WTC11 (cell line): ENCODE results near the gene EBP. TPM values are rescaled to one million over a fixed set of nuclear protein-coding genes. Genes with fewer than 3 reads are reported as not detected.

Source experiments
- ATAC-seq: fragments of 200-7000 bp; cut with Tn5 transposase; 2 replicates; pipeline ENCODE4 v1.10.0; 2021; ENCODE audit warnings: mild to moderate bottlenecking, moderate library complexity
- CTCF ChIA-PET: fragments of 300-600 bp; sonication (Branson Sonifier 250); formaldehyde crosslinking; loops from one replicate; lab custom pipeline; 2021; ENCODE audit warnings: antibody characterized with exemption; lab: Charles Lee
- POLR2A ChIA-PET: fragments of 350-600 bp; sonication (Branson Sonifier 250); formaldehyde crosslinking; loops from one replicate; lab custom pipeline; 2021; ENCODE audit warnings: antibody characterized with exemption; lab: Charles Lee
- DNase-seq: peaks from one replicate; pipeline ENCODE4 v3.0.0; 2021; ENCODE audit warnings: low spot score
- H3K27ac Mint-ChIP-seq: 2 replicates; pipeline ENCODE4 v1.8.0; 2021; ENCODE audit warnings: mixed read lengths
- H3K27me3 Mint-ChIP-seq: 2 replicates; pipeline ENCODE4 v1.8.0; 2021; ENCODE audit warnings: low read depth, mild to moderate bottlenecking, moderate library complexity, mixed read lengths
- H3K36me3 Mint-ChIP-seq: 2 replicates; pipeline ENCODE4 v1.8.0; 2021; ENCODE audit warnings: mixed read lengths
- H3K4me1 Mint-ChIP-seq: 2 replicates; pipeline ENCODE4 v1.8.0; 2022; ENCODE audit warnings: mixed read lengths
- H3K4me3 Mint-ChIP-seq: 2 replicates; pipeline ENCODE4 v1.8.0; 2021; ENCODE audit warnings: mild to moderate bottlenecking, moderate library complexity, mixed read lengths
- H3K9me3 Mint-ChIP-seq: 2 replicates; pipeline ENCODE4 v1.8.0; 2021; ENCODE audit warnings: mixed read lengths
- CREB1 ChIP-seq: sonication (generic); formaldehyde crosslinking; IDR thresholded peaks from 2 replicates; pipeline ENCODE4 v1.8.0; 2023; ENCODE audit warnings: mild to moderate bottlenecking, missing genetic modification reagents
- ETV6 ChIP-seq: sonication (generic); formaldehyde crosslinking; IDR thresholded peaks from 2 replicates; pipeline ENCODE4 v1.8.1; 2022; ENCODE audit warnings: mild to moderate bottlenecking, missing genetic modification reagents
- GTF2I ChIP-seq: fragments of 250-450 bp; sonication (Bioruptor Pico); conservative IDR thresholded peaks from 2 replicates; pipeline ENCODE4 v1.4.0; 2021; ENCODE audit warnings: mild to moderate bottlenecking
- NR1H2 ChIP-seq: sonication (generic); formaldehyde crosslinking; IDR thresholded peaks from 2 replicates; pipeline ENCODE4 v1.9.0; 2021; ENCODE audit warnings: mild to moderate bottlenecking, moderate library complexity, missing genetic modification reagents
- OVOL2 ChIP-seq: fragments of 250-450 bp; sonication (Bioruptor Pico); IDR thresholded peaks from 2 replicates; pipeline ENCODE4 v1.9.0; 2021; ENCODE audit warnings: mild to moderate bottlenecking, borderline replicate concordance
- SOX15 ChIP-seq: fragments of 250-450 bp; sonication (Bioruptor Pico); IDR thresholded peaks from 2 replicates; pipeline ENCODE4 v1.9.0; 2021; ENCODE audit warnings: mild to moderate bottlenecking
- SP1 ChIP-seq: sonication (generic); formaldehyde crosslinking; conservative IDR thresholded peaks from 2 replicates; pipeline ENCODE4 v1.8.1; 2022; ENCODE audit warnings: missing genetic modification reagents
- TEAD1 ChIP-seq: sonication (generic); formaldehyde crosslinking; IDR thresholded peaks from 2 replicates; pipeline ENCODE4 v1.8.0; 2022; ENCODE audit warnings: mild to moderate bottlenecking, missing genetic modification reagents
- TEAD4 ChIP-seq: sonication (generic); formaldehyde crosslinking; IDR thresholded peaks from 2 replicates; pipeline ENCODE4 v1.8.0; 2022; ENCODE audit warnings: mild to moderate bottlenecking, missing genetic modification reagents
- ZNF416 ChIP-seq: fragments of 250-450 bp; sonication (Bioruptor Pico); IDR thresholded peaks from 2 replicates; pipeline ENCODE4 v1.9.0; 2021; ENCODE audit warnings: mild to moderate bottlenecking, inconsistent platforms
- total RNA-seq: library from RNA; stranded (reverse); gene quantifications from 3 replicates; pipeline ENCODE4 v1.2.3, GENCODE V29; 2021
- TF ChIP-seq, protein P1 (sequence below): sonication (generic); formaldehyde crosslinking; IDR thresholded peaks from 2 replicates; pipeline ENCODE4 v1.8.1; 2022; ENCODE audit warnings: mild to moderate bottlenecking, missing genetic modification reagents, moderate library complexity, borderline replicate concordance
- TF ChIP-seq, protein P2 (sequence below): sonication (generic); formaldehyde crosslinking; IDR thresholded peaks from 2 replicates; pipeline ENCODE4 v1.8.1; 2023; ENCODE audit warnings: mild to moderate bottlenecking, missing genetic modification reagents
- TF ChIP-seq, protein P3 (sequence below): fragments of 250-450 bp; sonication (Bioruptor Pico); IDR thresholded peaks from 2 replicates; pipeline ENCODE4 v1.9.0; 2021; ENCODE audit warnings: mild to moderate bottlenecking
- TF ChIP-seq, protein P4 (sequence below): sonication (generic); formaldehyde crosslinking; IDR thresholded peaks from 2 replicates; pipeline ENCODE4 v1.8.1; 2023; ENCODE audit warnings: mild to moderate bottlenecking, missing genetic modification reagents, moderate library complexity
- TF ChIP-seq, protein P5 (sequence below): fragments of 250-450 bp; sonication (Bioruptor Pico); IDR thresholded peaks from 2 replicates; pipeline ENCODE4 v1.9.0; 2021; ENCODE audit warnings: mild to moderate bottlenecking, borderline replicate concordance
- TF ChIP-seq, protein P6 (sequence below): sonication (generic); formaldehyde crosslinking; IDR thresholded peaks from 2 replicates; pipeline ENCODE4 v1.8.0; 2023; ENCODE audit warnings: mild to moderate bottlenecking, missing genetic modification reagents
- TF ChIP-seq, protein P7 (sequence below): fragments of 200-600 bp; IDR thresholded peaks from 2 replicates; pipeline ENCODE4 v1.8.0; 2022; ENCODE audit warnings: antibody characterized with exemption
- TF ChIP-seq, protein P8 (sequence below): sonication (generic); formaldehyde crosslinking; IDR thresholded peaks from 2 replicates; pipeline ENCODE4 v1.8.0; 2022; ENCODE audit warnings: mild to moderate bottlenecking, missing genetic modification reagents

EBP gene
- total RNA-seq, 1 experiment from 2014 or later: 129 TPM

DNA sequence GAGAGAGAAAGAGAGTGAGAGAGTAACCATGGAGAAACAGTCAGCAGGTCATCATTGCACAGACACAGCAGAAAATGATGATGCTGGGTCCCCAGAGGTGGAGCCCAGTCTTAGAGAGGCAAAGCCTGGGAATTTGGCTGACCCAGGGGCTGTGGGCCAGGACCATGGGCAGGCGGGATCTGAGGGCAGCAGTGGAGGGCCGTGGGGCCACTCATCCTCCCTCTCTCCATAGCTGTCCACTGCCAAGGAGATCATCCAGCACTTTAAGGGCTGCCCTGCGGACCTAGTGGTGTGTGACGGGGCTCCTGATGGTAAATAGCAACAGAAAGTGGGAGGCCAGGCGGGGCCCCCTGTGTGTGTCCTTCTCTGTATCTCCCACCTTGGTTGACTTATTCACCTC is 42.8 kb upstream of the EBP start:
- Mint-ChIP-seq H3K4me1 (peaks cover 15% of the 10 kb centered on the region), H3K9me3 (no peaks in the 10 kb centered on the region), H3K36me3 (peaks cover 23% of the 10 kb centered on the region), H3K27me3 (no peaks in the 10 kb centered on the region), H3K27ac (no peak overlapping the region)
- no peak for DNase-seq
- CTCF ChIA-PET: no interaction called here
- POLR2A ChIA-PET: no interaction called here
- TF ChIP-seq TEAD4 (CRISPR knock-in tag): no peak
- no peak for TF ChIP-seq ETV6 (CRISPR knock-in tag)
- TF ChIP-seq, protein P1, sequence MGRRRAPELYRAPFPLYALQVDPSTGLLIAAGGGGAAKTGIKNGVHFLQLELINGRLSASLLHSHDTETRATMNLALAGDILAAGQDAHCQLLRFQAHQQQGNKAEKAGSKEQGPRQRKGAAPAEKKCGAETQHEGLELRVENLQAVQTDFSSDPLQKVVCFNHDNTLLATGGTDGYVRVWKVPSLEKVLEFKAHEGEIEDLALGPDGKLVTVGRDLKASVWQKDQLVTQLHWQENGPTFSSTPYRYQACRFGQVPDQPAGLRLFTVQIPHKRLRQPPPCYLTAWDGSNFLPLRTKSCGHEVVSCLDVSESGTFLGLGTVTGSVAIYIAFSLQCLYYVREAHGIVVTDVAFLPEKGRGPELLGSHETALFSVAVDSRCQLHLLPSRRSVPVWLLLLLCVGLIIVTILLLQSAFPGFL (CRISPR knock-in tag): no peak
- TF ChIP-seq, protein P2, sequence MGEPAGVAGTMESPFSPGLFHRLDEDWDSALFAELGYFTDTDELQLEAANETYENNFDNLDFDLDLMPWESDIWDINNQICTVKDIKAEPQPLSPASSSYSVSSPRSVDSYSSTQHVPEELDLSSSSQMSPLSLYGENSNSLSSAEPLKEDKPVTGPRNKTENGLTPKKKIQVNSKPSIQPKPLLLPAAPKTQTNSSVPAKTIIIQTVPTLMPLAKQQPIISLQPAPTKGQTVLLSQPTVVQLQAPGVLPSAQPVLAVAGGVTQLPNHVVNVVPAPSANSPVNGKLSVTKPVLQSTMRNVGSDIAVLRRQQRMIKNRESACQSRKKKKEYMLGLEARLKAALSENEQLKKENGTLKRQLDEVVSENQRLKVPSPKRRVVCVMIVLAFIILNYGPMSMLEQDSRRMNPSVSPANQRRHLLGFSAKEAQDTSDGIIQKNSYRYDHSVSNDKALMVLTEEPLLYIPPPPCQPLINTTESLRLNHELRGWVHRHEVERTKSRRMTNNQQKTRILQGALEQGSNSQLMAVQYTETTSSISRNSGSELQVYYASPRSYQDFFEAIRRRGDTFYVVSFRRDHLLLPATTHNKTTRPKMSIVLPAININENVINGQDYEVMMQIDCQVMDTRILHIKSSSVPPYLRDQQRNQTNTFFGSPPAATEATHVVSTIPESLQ: no peak
- TF ChIP-seq, protein P3, sequence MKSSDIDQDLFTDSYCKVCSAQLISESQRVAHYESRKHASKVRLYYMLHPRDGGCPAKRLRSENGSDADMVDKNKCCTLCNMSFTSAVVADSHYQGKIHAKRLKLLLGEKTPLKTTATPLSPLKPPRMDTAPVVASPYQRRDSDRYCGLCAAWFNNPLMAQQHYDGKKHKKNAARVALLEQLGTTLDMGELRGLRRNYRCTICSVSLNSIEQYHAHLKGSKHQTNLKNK (CRISPR knock-in tag): no peak
- TF ChIP-seq ZNF416: no peak
- TF ChIP-seq CREB1 (CRISPR knock-in tag): no peak
- no peak for TF ChIP-seq SP1 (CRISPR knock-in tag)
- TF ChIP-seq OVOL2: no peak
- TF ChIP-seq, protein P4, sequence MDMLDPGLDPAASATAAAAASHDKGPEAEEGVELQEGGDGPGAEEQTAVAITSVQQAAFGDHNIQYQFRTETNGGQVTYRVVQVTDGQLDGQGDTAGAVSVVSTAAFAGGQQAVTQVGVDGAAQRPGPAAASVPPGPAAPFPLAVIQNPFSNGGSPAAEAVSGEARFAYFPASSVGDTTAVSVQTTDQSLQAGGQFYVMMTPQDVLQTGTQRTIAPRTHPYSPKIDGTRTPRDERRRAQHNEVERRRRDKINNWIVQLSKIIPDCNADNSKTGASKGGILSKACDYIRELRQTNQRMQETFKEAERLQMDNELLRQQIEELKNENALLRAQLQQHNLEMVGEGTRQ (CRISPR knock-in tag): no peak
- TF ChIP-seq, protein P5, sequence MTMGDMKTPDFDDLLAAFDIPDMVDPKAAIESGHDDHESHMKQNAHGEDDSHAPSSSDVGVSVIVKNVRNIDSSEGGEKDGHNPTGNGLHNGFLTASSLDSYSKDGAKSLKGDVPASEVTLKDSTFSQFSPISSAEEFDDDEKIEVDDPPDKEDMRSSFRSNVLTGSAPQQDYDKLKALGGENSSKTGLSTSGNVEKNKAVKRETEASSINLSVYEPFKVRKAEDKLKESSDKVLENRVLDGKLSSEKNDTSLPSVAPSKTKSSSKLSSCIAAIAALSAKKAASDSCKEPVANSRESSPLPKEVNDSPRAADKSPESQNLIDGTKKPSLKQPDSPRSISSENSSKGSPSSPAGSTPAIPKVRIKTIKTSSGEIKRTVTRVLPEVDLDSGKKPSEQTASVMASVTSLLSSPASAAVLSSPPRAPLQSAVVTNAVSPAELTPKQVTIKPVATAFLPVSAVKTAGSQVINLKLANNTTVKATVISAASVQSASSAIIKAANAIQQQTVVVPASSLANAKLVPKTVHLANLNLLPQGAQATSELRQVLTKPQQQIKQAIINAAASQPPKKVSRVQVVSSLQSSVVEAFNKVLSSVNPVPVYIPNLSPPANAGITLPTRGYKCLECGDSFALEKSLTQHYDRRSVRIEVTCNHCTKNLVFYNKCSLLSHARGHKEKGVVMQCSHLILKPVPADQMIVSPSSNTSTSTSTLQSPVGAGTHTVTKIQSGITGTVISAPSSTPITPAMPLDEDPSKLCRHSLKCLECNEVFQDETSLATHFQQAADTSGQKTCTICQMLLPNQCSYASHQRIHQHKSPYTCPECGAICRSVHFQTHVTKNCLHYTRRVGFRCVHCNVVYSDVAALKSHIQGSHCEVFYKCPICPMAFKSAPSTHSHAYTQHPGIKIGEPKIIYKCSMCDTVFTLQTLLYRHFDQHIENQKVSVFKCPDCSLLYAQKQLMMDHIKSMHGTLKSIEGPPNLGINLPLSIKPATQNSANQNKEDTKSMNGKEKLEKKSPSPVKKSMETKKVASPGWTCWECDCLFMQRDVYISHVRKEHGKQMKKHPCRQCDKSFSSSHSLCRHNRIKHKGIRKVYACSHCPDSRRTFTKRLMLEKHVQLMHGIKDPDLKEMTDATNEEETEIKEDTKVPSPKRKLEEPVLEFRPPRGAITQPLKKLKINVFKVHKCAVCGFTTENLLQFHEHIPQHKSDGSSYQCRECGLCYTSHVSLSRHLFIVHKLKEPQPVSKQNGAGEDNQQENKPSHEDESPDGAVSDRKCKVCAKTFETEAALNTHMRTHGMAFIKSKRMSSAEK (CRISPR knock-in tag): no peak
- TF ChIP-seq NR1H2 (CRISPR knock-in tag): no peak
- TF ChIP-seq, all 79 proteins: peak for 0
- H3K4me3 Mint-ChIP-seq: no peak overlapping the region
- ATAC-seq: no peak

DNA sequence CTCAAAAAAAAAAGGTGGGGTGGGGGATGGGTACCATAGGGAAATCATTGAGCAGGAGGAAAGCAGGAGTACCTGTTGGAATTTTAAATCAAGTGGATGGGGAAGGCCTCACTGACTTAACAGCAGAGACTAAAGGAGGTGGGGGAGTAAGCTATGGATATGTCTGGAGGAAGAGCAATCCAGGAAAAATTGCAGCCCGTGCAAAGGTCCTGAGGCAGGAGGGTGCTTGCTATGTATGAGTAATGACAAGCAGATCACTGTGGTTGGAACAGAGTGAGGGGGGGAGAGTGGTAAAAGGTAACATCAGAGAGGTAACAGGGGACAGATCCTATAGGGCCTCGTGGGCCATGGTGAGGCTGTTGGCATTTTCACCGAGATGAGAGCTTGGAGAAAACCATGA is 41.5 kb upstream of the EBP start:
- ChIA-PET POLR2A (no interaction called here), CTCF (no interaction called here)
- Mint-ChIP-seq H3K4me3 (no peak overlapping the region), H3K27ac (no peak overlapping the region), H3K4me1 (peaks cover 12% of the 10 kb centered on the region), H3K36me3 (peaks cover 23% of the 10 kb centered on the region), H3K27me3 (no peaks in the 10 kb centered on the region), H3K9me3 (no peaks in the 10 kb centered on the region)
- ATAC-seq (no peak), DNase-seq (no peak)
- TF ChIP-seq, protein P6, sequence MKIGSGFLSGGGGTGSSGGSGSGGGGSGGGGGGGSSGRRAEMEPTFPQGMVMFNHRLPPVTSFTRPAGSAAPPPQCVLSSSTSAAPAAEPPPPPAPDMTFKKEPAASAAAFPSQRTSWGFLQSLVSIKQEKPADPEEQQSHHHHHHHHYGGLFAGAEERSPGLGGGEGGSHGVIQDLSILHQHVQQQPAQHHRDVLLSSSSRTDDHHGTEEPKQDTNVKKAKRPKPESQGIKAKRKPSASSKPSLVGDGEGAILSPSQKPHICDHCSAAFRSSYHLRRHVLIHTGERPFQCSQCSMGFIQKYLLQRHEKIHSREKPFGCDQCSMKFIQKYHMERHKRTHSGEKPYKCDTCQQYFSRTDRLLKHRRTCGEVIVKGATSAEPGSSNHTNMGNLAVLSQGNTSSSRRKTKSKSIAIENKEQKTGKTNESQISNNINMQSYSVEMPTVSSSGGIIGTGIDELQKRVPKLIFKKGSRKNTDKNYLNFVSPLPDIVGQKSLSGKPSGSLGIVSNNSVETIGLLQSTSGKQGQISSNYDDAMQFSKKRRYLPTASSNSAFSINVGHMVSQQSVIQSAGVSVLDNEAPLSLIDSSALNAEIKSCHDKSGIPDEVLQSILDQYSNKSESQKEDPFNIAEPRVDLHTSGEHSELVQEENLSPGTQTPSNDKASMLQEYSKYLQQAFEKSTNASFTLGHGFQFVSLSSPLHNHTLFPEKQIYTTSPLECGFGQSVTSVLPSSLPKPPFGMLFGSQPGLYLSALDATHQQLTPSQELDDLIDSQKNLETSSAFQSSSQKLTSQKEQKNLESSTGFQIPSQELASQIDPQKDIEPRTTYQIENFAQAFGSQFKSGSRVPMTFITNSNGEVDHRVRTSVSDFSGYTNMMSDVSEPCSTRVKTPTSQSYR (CRISPR knock-in tag): no peak
- TF ChIP-seq TEAD1 (CRISPR knock-in tag) (no peak), SOX15 (CRISPR knock-in tag) (no peak), GTF2I (CRISPR knock-in tag) (no peak)
- TF ChIP-seq, protein P3 (CRISPR knock-in tag): no peak
- TF ChIP-seq, protein P7, sequence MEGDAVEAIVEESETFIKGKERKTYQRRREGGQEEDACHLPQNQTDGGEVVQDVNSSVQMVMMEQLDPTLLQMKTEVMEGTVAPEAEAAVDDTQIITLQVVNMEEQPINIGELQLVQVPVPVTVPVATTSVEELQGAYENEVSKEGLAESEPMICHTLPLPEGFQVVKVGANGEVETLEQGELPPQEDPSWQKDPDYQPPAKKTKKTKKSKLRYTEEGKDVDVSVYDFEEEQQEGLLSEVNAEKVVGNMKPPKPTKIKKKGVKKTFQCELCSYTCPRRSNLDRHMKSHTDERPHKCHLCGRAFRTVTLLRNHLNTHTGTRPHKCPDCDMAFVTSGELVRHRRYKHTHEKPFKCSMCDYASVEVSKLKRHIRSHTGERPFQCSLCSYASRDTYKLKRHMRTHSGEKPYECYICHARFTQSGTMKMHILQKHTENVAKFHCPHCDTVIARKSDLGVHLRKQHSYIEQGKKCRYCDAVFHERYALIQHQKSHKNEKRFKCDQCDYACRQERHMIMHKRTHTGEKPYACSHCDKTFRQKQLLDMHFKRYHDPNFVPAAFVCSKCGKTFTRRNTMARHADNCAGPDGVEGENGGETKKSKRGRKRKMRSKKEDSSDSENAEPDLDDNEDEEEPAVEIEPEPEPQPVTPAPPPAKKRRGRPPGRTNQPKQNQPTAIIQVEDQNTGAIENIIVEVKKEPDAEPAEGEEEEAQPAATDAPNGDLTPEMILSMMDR: no peak
- TF ChIP-seq, protein P8, sequence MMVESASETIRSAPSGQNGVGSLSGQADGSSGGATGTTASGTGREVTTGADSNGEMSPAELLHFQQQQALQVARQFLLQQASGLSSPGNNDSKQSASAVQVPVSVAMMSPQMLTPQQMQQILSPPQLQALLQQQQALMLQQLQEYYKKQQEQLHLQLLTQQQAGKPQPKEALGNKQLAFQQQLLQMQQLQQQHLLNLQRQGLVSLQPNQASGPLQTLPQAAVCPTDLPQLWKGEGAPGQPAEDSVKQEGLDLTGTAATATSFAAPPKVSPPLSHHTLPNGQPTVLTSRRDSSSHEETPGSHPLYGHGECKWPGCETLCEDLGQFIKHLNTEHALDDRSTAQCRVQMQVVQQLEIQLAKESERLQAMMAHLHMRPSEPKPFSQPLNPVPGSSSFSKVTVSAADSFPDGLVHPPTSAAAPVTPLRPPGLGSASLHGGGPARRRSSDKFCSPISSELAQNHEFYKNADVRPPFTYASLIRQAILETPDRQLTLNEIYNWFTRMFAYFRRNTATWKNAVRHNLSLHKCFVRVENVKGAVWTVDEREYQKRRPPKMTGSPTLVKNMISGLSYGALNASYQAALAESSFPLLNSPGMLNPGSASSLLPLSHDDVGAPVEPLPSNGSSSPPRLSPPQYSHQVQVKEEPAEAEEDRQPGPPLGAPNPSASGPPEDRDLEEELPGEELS (CRISPR knock-in tag): no peak
